C4-2B (cell line): ENCODE data around the gene ILF2.

Source experiments
- H3K27ac ChIP-seq: fragments of 450-650 bp; 2 replicates; pipeline ENCODE4 v1.5.1; 2017
- ZFX ChIP-seq: fragments of 450-650 bp; IDR thresholded peaks from 2 replicates; pipeline ENCODE4 v1.6.1; 2017
- TF ChIP-seq, protein P1 (sequence below): fragments of 450-650 bp; conservative IDR thresholded peaks from 2 replicates; pipeline ENCODE4 v1.5.1; 2017; ENCODE audit warnings: mild to moderate bottlenecking

The ILF2 gene

GRCh38 chr1:153667439-153667838 lies 3.4 kb downstream of the ILF2 start:
- no peak overlapping the region for H3K27ac ChIP-seq
- TF ChIP-seq, protein P1, sequence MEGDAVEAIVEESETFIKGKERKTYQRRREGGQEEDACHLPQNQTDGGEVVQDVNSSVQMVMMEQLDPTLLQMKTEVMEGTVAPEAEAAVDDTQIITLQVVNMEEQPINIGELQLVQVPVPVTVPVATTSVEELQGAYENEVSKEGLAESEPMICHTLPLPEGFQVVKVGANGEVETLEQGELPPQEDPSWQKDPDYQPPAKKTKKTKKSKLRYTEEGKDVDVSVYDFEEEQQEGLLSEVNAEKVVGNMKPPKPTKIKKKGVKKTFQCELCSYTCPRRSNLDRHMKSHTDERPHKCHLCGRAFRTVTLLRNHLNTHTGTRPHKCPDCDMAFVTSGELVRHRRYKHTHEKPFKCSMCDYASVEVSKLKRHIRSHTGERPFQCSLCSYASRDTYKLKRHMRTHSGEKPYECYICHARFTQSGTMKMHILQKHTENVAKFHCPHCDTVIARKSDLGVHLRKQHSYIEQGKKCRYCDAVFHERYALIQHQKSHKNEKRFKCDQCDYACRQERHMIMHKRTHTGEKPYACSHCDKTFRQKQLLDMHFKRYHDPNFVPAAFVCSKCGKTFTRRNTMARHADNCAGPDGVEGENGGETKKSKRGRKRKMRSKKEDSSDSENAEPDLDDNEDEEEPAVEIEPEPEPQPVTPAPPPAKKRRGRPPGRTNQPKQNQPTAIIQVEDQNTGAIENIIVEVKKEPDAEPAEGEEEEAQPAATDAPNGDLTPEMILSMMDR, result no peak
- no peak for TF ChIP-seq ZFX

- TF ChIP-seq, protein P1, result no peak
- no peak for TF ChIP-seq ZFX
- H3K27ac ChIP-seq, result no peak overlapping the region
Observed at GRCh38 chr1:153663211-153663610, 7.6 kb downstream of the ILF2 start.

DNA sequence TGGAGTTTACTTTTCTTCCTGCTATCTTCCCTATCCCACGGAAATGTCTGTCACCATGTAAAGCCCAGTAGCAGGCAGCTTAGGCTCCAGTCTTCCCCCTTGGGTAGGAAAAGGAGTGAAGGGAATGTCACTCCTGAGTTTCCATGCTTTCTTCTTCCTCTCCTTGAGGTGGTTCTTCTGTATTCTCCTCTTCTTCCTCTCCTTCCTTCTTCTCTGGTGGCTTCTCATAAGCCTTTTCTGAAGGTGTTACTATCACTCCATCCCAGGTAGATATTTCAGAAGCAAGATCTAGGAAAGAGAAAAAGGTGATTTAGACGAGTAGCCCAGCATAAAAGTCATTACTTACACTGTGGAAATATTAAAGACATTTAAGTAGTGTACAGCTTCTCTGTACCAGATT lies 8.5 kb downstream of the ILF2 start:
- H3K27ac ChIP-seq, result no peak overlapping the region
- no peak for TF ChIP-seq ZFX
- TF ChIP-seq, protein P1, result no peak

DNA sequence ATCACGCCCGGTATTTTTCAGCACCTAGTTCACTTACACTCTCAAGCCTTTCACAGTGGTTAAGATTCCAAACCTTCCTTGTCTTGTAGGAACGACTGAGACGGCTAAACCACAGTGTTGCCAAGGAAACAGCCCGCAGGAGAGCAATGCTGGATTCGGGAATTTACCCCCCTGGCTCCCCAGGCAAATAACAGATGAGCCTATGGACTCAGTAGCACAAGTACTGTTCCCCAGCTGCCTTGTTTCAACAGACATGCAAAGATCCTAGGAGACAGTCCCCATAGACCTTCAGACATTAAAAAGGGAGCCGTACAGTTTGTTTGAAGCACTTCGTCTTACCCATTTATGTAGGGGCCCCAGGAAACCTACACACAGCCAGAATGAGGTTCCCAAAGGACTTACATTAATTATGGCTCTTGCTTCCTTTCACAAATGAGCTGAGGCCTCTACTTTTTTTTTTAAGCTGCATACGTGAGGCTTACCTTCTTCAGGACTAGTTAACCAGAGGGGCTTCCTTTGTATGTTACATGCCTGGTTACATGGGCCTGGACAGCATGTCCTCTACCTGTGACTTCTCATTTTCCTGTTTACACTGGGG lies 9.6 kb downstream of the ILF2 start:
- H3K27ac ChIP-seq, result no peak overlapping the region
- TF ChIP-seq ZFX, result no peak
- TF ChIP-seq, protein P1, result no peak

DNA sequence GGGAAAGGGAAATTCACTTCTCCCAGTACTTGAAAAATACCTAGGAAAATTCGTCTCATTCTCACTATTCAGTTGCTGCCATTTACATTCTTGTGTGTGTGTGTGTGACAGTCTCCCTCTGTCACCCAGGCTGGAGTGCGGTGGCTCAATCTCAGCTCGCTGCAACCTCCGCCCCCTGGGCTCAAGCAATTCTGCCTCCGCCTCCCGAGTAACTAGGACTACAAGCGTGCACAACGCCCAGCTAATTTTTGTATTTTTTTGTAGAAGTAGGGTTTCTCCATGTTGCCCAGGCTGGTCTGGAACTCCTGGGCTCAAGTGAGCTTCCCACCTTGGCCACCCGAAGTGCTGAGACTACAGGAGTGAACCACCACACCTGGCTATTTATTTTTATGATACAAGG lies 11.1 kb downstream of the ILF2 start:
- peak overlapping the region; percentile 75 for H3K27ac ChIP-seq
- no peak for TF ChIP-seq ZFX
- TF ChIP-seq, protein P1, result no peak

GRCh38 chr1:153659175-153659534 lies 11.6 kb downstream of the ILF2 start:
- peak overlapping the region; percentile 75 for H3K27ac ChIP-seq
- TF ChIP-seq, protein P1, result no peak
- TF ChIP-seq ZFX, result no peak

DNA sequence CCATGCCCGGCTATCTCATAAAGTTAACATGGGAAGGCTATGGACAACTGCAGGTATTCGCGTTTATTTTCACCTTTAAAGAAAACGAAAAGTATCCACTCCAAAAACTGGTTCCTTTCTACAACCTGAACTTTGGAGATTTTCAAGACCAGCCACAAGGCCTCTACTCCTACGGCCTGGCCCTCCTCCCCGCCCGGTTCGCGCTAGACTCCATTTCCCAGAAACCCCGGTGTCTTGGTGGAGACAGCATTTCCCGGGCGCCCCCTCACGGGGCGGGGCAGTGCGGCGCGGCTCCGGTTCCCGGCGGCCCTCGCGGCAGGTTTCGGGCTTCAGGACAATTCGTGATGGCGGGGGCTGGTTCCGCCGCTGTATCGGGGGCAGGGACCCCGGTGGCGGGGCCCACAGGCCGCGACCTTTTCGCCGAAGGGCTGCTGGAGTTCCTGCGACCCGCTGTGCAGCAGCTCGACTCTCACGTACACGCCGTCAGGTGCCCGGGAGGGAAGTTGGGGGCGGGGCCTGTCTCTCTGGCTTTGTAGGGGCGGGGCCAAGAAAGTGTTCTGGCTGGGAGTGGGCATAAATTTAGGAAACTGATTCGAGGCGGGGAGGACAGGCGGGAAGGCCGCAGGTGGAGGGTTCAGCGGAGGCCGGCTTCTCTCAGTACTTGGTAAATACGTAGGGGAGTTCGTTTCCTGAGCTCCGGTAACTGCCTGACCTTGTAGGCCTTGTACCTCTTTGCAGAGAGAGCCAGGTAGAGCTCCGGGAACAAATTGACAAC lies 12.2 kb downstream of the ILF2 start, which contains the start of gene SNAPIN:
Gene SNAPIN, plus strand, starts transcription at position 304 of the 775 bp plus-strand sequence. Its CDS starts 41 bp downstream, at position 345.
- peak within 1 kb of the TSS; percentile 75 for H3K27ac ChIP-seq
- TF ChIP-seq, protein P1, result no peak
- TF ChIP-seq ZFX, result peak; percentile 85; the same call in 1 of the 2 replicates
